ENCODE data around the gene D2HGDH.
"Not testable (repeated sequence)": the region's sequence is repeated elsewhere in the genome, so short reads cannot be mapped to it uniquely, and the experiment has no call there.

D2HGDH gene

DNA sequence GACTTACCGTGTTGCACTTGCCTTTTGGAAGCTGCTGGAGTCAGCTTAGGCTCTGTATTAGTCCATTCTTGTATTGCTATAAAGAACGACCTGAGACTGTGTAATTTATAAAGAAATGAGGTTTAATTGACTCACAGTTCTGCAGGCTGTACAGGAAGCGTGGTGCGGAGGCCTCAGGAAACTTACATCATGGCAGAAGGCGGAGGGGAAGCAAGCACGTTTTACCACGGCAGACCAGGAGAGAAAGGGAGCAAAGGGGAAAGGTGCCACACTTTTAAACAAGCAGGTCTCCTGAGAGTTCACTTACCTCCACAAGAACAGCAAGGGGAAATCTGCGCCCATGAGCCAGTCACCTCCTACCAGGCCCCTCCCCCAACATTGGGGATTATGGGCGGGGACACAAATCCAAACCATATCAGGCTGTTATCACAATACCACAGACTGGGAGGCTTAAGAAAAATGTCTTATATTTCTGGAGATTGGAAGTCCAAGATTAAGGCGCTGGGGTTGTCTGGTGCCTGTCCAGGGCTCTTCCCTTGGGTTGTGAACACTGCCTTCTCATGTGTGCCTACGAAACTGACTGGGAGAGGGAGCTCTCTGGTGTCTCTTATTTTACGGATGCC lies 3.6 kb upstream of the D2HGDH start:
- ATAC-seq (ENCODE audit: low read depth) (no peak), DNase-seq (ENCODE audit: low spot score) (no peak)
- H3K4me1 ChIP-seq (ENCODE audit: insufficient read depth, poor library complexity, severe bottlenecking) = peaks cover 10% of the 10 kb centered on the region
- H3K36me3 ChIP-seq (ENCODE audit: low read depth) = no peaks in the 10 kb centered on the region
- H3K27ac ChIP-seq (ENCODE audit: poor library complexity, severe bottlenecking) = no peak overlapping the region
- TF ChIP-seq, protein P1, sequence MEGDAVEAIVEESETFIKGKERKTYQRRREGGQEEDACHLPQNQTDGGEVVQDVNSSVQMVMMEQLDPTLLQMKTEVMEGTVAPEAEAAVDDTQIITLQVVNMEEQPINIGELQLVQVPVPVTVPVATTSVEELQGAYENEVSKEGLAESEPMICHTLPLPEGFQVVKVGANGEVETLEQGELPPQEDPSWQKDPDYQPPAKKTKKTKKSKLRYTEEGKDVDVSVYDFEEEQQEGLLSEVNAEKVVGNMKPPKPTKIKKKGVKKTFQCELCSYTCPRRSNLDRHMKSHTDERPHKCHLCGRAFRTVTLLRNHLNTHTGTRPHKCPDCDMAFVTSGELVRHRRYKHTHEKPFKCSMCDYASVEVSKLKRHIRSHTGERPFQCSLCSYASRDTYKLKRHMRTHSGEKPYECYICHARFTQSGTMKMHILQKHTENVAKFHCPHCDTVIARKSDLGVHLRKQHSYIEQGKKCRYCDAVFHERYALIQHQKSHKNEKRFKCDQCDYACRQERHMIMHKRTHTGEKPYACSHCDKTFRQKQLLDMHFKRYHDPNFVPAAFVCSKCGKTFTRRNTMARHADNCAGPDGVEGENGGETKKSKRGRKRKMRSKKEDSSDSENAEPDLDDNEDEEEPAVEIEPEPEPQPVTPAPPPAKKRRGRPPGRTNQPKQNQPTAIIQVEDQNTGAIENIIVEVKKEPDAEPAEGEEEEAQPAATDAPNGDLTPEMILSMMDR (IDR thresholded peaks at IDR 0.05; ENCODE audit: poor library complexity, severe bottlenecking) = no peak
- no peak overlapping the region for H3K4me3 ChIP-seq (ENCODE audit: severe bottlenecking)
- no peaks in the 10 kb centered on the region for H3K27me3 ChIP-seq (ENCODE audit: insufficient read depth, poor library complexity, severe bottlenecking)
- no peaks in the 10 kb centered on the region for H3K9me3 ChIP-seq (ENCODE audit: severe bottlenecking)

- H3K27ac ChIP-seq (ENCODE audit: poor library complexity, severe bottlenecking); H3K4me3 ChIP-seq (ENCODE audit: severe bottlenecking); ATAC-seq (ENCODE audit: low read depth); H3K36me3 ChIP-seq (ENCODE audit: low read depth); DNase-seq (ENCODE audit: low spot score); H3K27me3 ChIP-seq (ENCODE audit: insufficient read depth, poor library complexity, severe bottlenecking); H3K9me3 ChIP-seq (ENCODE audit: severe bottlenecking): not testable (repeated sequence)
- peaks cover 20% of the 10 kb centered on the region for H3K4me1 ChIP-seq (ENCODE audit: insufficient read depth, poor library complexity, severe bottlenecking)
- TF ChIP-seq, protein P1 (IDR thresholded peaks at IDR 0.05; ENCODE audit: poor library complexity, severe bottlenecking) = peak; percentile 76
Measured at GRCh38 chr2:241732513-241733186, 1.8 kb upstream of the D2HGDH start.

DNA sequence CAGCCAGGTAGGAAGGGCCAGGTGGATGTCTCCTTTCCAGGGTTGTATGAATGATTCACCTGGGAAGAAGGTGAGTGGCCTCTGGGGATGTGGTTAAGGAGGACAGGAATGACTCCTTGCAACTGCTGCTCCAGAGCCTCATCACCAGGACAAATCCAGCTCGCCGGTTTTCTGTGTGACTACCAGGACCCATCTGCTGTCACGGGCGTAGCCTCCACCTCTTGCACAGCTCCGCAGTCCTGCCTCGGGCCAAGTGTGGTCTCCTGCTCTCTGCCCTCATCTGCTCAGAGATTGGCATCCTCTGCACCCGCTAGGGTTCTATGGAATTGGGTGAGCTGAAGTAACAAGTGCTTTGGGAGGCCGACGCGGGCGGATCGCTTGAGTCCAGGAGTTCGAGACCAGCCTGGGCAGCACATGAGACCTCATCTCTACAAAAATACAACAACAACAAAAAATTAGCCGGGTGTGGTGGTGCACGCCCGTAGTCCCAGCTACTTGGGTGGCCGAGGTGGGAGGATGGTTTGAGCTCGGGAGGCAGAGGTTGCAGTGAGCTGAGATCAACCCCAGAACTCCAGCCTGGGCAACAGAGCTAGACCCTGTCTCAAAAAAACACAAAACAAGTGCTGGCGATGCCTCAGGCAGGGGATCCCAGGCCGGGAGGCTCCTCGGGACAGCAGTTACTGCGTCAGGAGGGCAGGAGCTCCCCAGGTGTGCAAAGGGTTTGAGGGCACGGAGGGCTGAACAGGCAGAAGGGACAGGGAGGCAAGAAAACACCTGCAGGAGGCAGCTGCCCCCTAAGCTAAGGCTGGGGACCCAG lies 831 bp upstream of the D2HGDH start:
- Histone ChIP-seq H3K4me3 (ENCODE audit: severe bottlenecking) (peak overlapping the region; percentile 93), H3K9me3 (ENCODE audit: severe bottlenecking) (no peaks in the 10 kb centered on the region), H3K27ac (ENCODE audit: poor library complexity, severe bottlenecking) (peak overlapping the region; percentile 69), H3K4me1 (ENCODE audit: insufficient read depth, poor library complexity, severe bottlenecking) (peaks cover 22% of the 10 kb centered on the region), H3K27me3 (ENCODE audit: insufficient read depth, poor library complexity, severe bottlenecking) (no peaks in the 10 kb centered on the region), H3K36me3 (ENCODE audit: low read depth) (0 out of 2 replicates have a peak, but pooled peaks cover 5% of the 10 kb centered on the region)
- ATAC-seq (ENCODE audit: low read depth) (peak; percentile 56), DNase-seq (ENCODE audit: low spot score) (no peak)
- TF ChIP-seq, protein P1 (IDR thresholded peaks at IDR 0.05; ENCODE audit: poor library complexity, severe bottlenecking) = no peak

DNA sequence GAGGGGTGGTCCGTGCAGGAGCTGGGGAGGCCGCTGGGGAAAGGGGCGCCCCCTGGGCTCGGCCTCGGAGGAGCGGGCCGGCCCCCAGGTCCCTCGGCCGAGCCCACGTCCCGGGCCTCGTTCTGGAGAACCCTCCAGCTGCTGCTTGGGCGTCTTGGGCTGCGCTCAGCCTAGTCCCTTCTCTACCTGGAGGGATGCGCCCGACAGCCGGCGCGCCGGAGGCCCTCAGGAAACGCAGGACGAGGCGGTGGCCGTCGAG lies 293 bp upstream of the D2HGDH start:
- no peaks in the 10 kb centered on the region for H3K9me3 ChIP-seq (ENCODE audit: severe bottlenecking)
- H3K27me3 ChIP-seq (ENCODE audit: insufficient read depth, poor library complexity, severe bottlenecking) = no peaks in the 10 kb centered on the region
- peaks cover 22% of the 10 kb centered on the region for H3K4me1 ChIP-seq (ENCODE audit: insufficient read depth, poor library complexity, severe bottlenecking)
- ATAC-seq (ENCODE audit: low read depth) = no peak
- TF ChIP-seq, protein P1 (IDR thresholded peaks at IDR 0.05; ENCODE audit: poor library complexity, severe bottlenecking) = no peak
- no peak for DNase-seq (ENCODE audit: low spot score)
- H3K4me3 ChIP-seq (ENCODE audit: severe bottlenecking) = peak overlapping the region; percentile 93
- H3K27ac ChIP-seq (ENCODE audit: poor library complexity, severe bottlenecking) = peak overlapping the region; percentile 69
- H3K36me3 ChIP-seq (ENCODE audit: low read depth) = 0 out of 2 replicates have a peak, but pooled peaks cover 5% of the 10 kb centered on the region

Data from RWPE2 (cell line).